Ishikawa (cell line): ENCODE measurements around the gene MAP7.

Experiments used
- CEBPB ChIP-seq: IDR thresholded peaks from 2 replicates; pipeline ENCODE4 v1.6.1; 2012
- CREB1 ChIP-seq: IDR thresholded peaks from 2 replicates; pipeline ENCODE4 v1.6.1; 2012; ENCODE audit warnings: low read depth
- EGR1 ChIP-seq: IDR thresholded peaks from 2 replicates; pipeline ENCODE4 v1.6.1; 2012
- EP300 ChIP-seq: IDR thresholded peaks from 2 replicates; pipeline ENCODE4 v1.6.1; 2012; ENCODE audit warnings: borderline replicate concordance
- FOXM1 ChIP-seq: IDR thresholded peaks from 2 replicates; pipeline ENCODE4 v1.6.1; 2012; ENCODE audit warnings: low read depth, borderline replicate concordance
- RAD21 ChIP-seq: IDR thresholded peaks from 2 replicates; pipeline ENCODE4 v1.6.1; 2012; ENCODE audit warnings: low read depth
- REST ChIP-seq: IDR thresholded peaks from 2 replicates; pipeline ENCODE4 v1.6.1; 2012; ENCODE audit warnings: low read depth, mild to moderate bottlenecking
- TAF1 ChIP-seq: IDR thresholded peaks from 2 replicates; pipeline ENCODE4 v1.6.1; 2012; ENCODE audit warnings: low read depth, mild to moderate bottlenecking
- TCF12 ChIP-seq: IDR thresholded peaks from 2 replicates; pipeline ENCODE4 v1.6.1; 2012; ENCODE audit warnings: low read depth
- TEAD4 ChIP-seq: IDR thresholded peaks from 2 replicates; pipeline ENCODE4 v1.6.1; 2012
- YY1 ChIP-seq: IDR thresholded peaks from 2 replicates; pipeline ENCODE4 v1.6.1; 2012; ENCODE audit warnings: low read depth
- ZBTB7A ChIP-seq: IDR thresholded peaks from 2 replicates; pipeline ENCODE4 v1.6.1; 2012; ENCODE audit warnings: low read depth
- TF ChIP-seq, protein P1 (sequence below): IDR thresholded peaks from 2 replicates; pipeline ENCODE4 v1.6.1; 2012
- TF ChIP-seq, protein P2 (sequence below): IDR thresholded peaks from 2 replicates; pipeline ENCODE4 v1.6.1; 2012

- no peak for TF ChIP-seq TAF1
- no peak for TF ChIP-seq CREB1
- no peak for TF ChIP-seq CEBPB
- TF ChIP-seq EP300 = no peak
- TF ChIP-seq REST = no peak
- no peak for TF ChIP-seq TEAD4
- TF ChIP-seq RAD21 = no peak
- TF ChIP-seq TCF12 = no peak
- TF ChIP-seq FOXM1 = no peak
- TF ChIP-seq, protein P1, sequence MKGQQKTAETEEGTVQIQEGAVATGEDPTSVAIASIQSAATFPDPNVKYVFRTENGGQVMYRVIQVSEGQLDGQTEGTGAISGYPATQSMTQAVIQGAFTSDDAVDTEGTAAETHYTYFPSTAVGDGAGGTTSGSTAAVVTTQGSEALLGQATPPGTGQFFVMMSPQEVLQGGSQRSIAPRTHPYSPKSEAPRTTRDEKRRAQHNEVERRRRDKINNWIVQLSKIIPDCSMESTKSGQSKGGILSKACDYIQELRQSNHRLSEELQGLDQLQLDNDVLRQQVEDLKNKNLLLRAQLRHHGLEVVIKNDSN = no peak
- TF ChIP-seq, protein P2, sequence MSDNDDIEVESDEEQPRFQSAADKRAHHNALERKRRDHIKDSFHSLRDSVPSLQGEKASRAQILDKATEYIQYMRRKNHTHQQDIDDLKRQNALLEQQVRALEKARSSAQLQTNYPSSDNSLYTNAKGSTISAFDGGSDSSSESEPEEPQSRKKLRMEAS = no peak
- TF ChIP-seq ZBTB7A = no peak
- no peak for TF ChIP-seq YY1
- no peak for TF ChIP-seq EGR1
These were observed 3.1 kb upstream of the MAP7 start for GRCh38 chr6:136553166-136553787.
